ENCODE results near the gene DYRK3. TPM values are rescaled to one million over a fixed set of nuclear protein-coding genes. Genes with fewer than 3 reads are reported as not detected.
"Not testable (repeated sequence)": the region's sequence is repeated elsewhere in the genome, so short reads cannot be mapped to it uniquely, and the experiment has no call there.

Gene DYRK3
- total RNA-seq, 1 donor: 27.7 TPM

DNA sequence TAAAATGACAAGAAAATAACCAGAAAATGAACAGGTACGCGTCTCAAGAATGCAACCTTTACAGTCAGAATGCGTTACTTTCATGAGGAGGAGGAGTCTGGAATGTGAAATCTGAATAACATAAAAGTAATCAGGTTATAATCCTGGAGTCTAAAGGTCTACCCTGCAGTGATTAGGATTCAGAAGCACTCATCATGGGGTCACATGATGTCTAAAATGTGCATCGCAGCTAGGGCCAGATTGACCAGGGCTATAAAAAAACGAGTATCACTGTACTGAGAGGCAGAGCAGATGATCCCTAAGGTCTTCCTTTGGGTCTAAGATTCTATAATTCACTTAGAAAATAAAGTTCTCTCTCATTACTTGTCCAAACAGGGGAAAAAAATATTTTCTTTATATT is 30.5 kb upstream of the DYRK3 start:
- H3K4me3 ChIP-seq (ENCODE audit: low read depth, low read length): no peak overlapping the region
- TF ChIP-seq, protein P1, sequence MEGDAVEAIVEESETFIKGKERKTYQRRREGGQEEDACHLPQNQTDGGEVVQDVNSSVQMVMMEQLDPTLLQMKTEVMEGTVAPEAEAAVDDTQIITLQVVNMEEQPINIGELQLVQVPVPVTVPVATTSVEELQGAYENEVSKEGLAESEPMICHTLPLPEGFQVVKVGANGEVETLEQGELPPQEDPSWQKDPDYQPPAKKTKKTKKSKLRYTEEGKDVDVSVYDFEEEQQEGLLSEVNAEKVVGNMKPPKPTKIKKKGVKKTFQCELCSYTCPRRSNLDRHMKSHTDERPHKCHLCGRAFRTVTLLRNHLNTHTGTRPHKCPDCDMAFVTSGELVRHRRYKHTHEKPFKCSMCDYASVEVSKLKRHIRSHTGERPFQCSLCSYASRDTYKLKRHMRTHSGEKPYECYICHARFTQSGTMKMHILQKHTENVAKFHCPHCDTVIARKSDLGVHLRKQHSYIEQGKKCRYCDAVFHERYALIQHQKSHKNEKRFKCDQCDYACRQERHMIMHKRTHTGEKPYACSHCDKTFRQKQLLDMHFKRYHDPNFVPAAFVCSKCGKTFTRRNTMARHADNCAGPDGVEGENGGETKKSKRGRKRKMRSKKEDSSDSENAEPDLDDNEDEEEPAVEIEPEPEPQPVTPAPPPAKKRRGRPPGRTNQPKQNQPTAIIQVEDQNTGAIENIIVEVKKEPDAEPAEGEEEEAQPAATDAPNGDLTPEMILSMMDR (IDR thresholded peaks at IDR 0.05; ENCODE audit: insufficient read depth, low read length): no peak
- DNase-seq (ENCODE audit: low read depth): no peak

- H3K4me3 ChIP-seq (ENCODE audit: low read depth, low read length): no peak overlapping the region
- TF ChIP-seq, protein P1 (IDR thresholded peaks at IDR 0.05; ENCODE audit: insufficient read depth, low read length): peak; percentile 45
- DNase-seq (ENCODE audit: low read depth): peak; percentile 22
Measured at GRCh38 chr1:206606867-206607266, 28.5 kb upstream of the DYRK3 start.

DNA sequence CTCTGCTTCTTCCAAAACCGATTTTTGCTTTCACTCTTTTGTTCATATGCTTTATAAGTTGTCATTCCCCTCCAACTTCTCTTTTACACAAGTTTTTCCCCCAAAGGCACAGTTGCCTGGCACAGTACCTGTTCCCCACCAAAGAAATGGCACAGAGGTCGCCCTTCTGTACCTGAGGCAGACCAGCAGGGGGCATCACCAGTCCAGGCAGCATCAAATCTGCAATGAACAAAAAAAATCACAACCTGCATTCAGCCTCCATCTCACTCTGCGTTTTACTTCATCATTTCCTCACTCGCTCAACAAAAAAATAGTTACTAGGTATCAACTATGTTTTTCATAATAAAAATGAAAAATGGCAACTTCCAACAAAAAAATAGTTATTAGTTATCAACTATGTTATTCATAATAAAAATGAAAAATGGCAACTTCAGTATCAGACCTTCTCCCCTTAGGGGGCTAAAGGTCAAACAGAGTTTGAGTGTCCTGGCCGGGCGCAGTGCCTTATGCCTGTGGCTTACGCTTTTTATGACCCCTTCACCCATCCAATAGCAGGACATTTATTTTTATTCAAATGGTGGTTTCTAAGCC is 27.1 kb upstream of the DYRK3 start:
- H3K4me3 ChIP-seq (ENCODE audit: low read depth, low read length): no peak overlapping the region
- TF ChIP-seq, protein P1 (IDR thresholded peaks at IDR 0.05; ENCODE audit: insufficient read depth, low read length): peak; percentile 81
- peak; percentile 49 for DNase-seq (ENCODE audit: low read depth)

- TF ChIP-seq, protein P1 (IDR thresholded peaks at IDR 0.05; ENCODE audit: insufficient read depth, low read length): no peak
- H3K4me3 ChIP-seq (ENCODE audit: low read depth, low read length): no peak overlapping the region
- no peak for DNase-seq (ENCODE audit: low read depth)
Measured at GRCh38 chr1:206609229-206609991, 25.9 kb upstream of the DYRK3 start.

DNA sequence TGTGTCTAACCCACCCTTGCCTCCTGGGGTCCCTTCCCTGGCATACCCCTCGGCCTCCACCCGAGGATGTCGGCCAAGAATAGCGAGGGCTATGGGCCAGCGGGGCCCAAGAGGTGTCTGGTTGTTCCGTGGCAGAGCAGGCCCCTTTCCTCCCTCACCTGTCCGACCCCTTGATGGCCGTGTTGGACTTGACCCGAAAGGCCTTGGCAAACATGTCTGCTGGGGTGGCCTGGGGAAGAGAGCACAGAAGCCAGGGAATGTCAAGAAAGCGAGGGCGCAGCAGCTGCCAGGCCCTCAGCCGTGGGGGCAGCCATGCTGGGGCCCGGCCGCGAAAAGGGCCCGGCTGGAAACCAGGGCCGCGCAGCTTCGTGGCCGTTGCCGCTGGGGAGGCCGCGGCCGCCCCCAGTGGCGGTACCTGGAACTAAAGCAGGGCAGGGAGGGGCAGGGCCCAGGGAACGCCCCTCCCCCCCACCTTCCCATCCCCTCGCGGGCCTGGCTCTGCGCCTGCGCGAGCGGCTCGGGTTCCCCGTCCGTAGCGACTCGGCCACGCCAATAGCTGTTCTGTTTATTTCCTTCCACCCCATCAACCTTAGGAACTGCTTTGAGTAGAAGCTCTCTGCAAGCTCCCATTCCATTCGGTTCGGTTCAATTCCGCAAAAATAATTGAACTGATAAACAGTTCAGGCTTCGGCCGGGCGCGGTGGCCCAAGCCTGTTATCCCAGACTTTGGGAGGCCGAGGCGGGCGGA is 23.0 kb upstream of the DYRK3 start, which contains the start of gene EIF2D:
Gene EIF2D, minus strand, starts transcription at position 337 of the 748 bp plus-strand sequence. Its CDS starts 123 bp downstream, at position 214.
- DNase-seq (ENCODE audit: low read depth): peak; percentile 93
- TF ChIP-seq, protein P1 (IDR thresholded peaks at IDR 0.05; ENCODE audit: insufficient read depth, low read length): peak; percentile 91

DNA sequence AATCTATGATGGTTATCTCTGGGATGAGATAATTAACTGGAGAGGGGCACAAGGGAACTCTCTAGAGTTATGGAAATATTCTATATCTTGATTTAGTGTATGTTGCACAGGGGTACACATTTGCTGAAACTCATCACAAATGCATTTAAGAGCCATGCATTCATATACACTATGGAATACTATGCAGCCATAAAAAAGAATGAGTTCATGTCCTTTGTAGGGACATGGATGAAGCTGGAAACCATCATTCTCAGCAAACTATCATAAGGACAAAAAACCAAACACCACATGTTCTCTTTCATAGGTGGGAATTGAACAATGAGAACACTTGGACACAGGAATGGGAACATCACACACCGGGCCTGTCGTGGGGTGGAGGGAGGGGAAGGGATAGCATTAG is 8.9 kb upstream of the DYRK3 start:
- not testable (repeated sequence) for DNase-seq (ENCODE audit: low read depth); H3K4me3 ChIP-seq (ENCODE audit: low read depth, low read length)

More for the DNA sequence above, 23.0 kb upstream of the DYRK3 start, which contains the start of gene EIF2D:
- peak within 1 kb of the TSS; percentile 92 for H3K4me3 ChIP-seq (ENCODE audit: low read depth, low read length)

GRCh38 chr1:206628916-206629315 is 6.4 kb upstream of the DYRK3 start:
- no peak for DNase-seq (ENCODE audit: low read depth)
- TF ChIP-seq, protein P1 (IDR thresholded peaks at IDR 0.05; ENCODE audit: insufficient read depth, low read length): no peak
- H3K4me3 ChIP-seq (ENCODE audit: low read depth, low read length): no peak overlapping the region
